HUES6 (cell line): ENCODE measurements around the gene CCDC188.
"Not testable (repeated sequence)": the region's sequence is repeated elsewhere in the genome, so short reads cannot be mapped to it uniquely, and the experiment has no call there.

ENCODE experiments used
- H3K27ac ChIP-seq: 2 replicates; pipeline ENCODE4 v1.7.0; 2013; ENCODE audit warnings: low read depth, mild to moderate bottlenecking, low read length, inconsistent platforms
- H3K27me3 ChIP-seq: 2 replicates; pipeline ENCODE4 v1.6.1; 2013; ENCODE audit warnings: low read length; ENCODE audit not compliant: control insufficient read depth, insufficient read depth
- H3K36me3 ChIP-seq: 2 replicates; pipeline ENCODE4 v1.6.1; 2013; ENCODE audit warnings: low read length; ENCODE audit not compliant: control insufficient read depth, insufficient read depth
- H3K4me1 ChIP-seq: 2 replicates; pipeline ENCODE4 v1.6.1; 2013; ENCODE audit warnings: low read length; ENCODE audit not compliant: control insufficient read depth, insufficient read depth
- H3K4me3 ChIP-seq: 2 replicates; pipeline ENCODE4 v1.5.1; 2013; ENCODE audit warnings: low read depth, low read length
- H3K9ac ChIP-seq: one replicate; pipeline ENCODE4 v1.6.1; 2013; ENCODE audit warnings: mild to moderate bottlenecking, low read length
- H3K9me3 ChIP-seq: 2 replicates; pipeline ENCODE4 v1.6.1; 2013; ENCODE audit warnings: low read depth, low read length; ENCODE audit not compliant: control insufficient read depth, insufficient read depth

CCDC188 gene

GRCh38 chr22:20166703-20167102, 15.8 kb upstream of the CCDC188 start:
- no peak overlapping the region for H3K9ac ChIP-seq
- H3K27ac ChIP-seq = no peak overlapping the region
- no peaks in the 10 kb centered on the region for H3K36me3 ChIP-seq
- H3K27me3 ChIP-seq = no peaks in the 10 kb centered on the region
- no peaks in the 10 kb centered on the region; the same call in 1 of the 2 replicates for H3K9me3 ChIP-seq
- no peak overlapping the region for H3K4me3 ChIP-seq
- no peaks in the 10 kb centered on the region for H3K4me1 ChIP-seq

GRCh38 chr22:20165913-20166312, 15.1 kb upstream of the CCDC188 start:
- Histone ChIP-seq H3K36me3 (no peaks in the 10 kb centered on the region), H3K9me3 (no peaks in the 10 kb centered on the region; the same call in 1 of the 2 replicates), H3K27me3 (no peaks in the 10 kb centered on the region), H3K4me3 (no peak overlapping the region), H3K9ac (no peak overlapping the region), H3K4me1 (no peaks in the 10 kb centered on the region), H3K27ac (no peak overlapping the region)

- Histone ChIP-seq H3K27ac (no peak overlapping the region), H3K9ac (no peak overlapping the region), H3K36me3 (no peaks in the 10 kb centered on the region), H3K27me3 (no peaks in the 10 kb centered on the region), H3K4me1 (no peaks in the 10 kb centered on the region), H3K9me3 (no peaks in the 10 kb centered on the region; the same call in 1 of the 2 replicates), H3K4me3 (no peak overlapping the region)
These were observed 14.6 kb upstream of the CCDC188 start for GRCh38 chr22:20165421-20165820.

GRCh38 chr22:20164863-20165262, 14.0 kb upstream of the CCDC188 start:
- Histone ChIP-seq H3K4me1 (no peaks in the 10 kb centered on the region), H3K36me3 (no peaks in the 10 kb centered on the region), H3K4me3 (no peak overlapping the region), H3K9ac (no peak overlapping the region), H3K27ac (no peak overlapping the region), H3K27me3 (no peaks in the 10 kb centered on the region), H3K9me3 (no peaks in the 10 kb centered on the region; the same call in 1 of the 2 replicates)

GRCh38 chr22:20160041-20160440, 9.2 kb upstream of the CCDC188 start:
- H3K27me3 ChIP-seq = no peaks in the 10 kb centered on the region
- H3K9ac ChIP-seq = no peak overlapping the region
- no peak overlapping the region for H3K4me3 ChIP-seq
- no peaks in the 10 kb centered on the region; the same call in 1 of the 2 replicates for H3K9me3 ChIP-seq
- no peaks in the 10 kb centered on the region for H3K36me3 ChIP-seq
- H3K27ac ChIP-seq = no peak overlapping the region
- peaks cover 7% of the 10 kb centered on the region; the same call in 1 of the 2 replicates for H3K4me1 ChIP-seq

- not testable (repeated sequence) for H3K4me3 ChIP-seq, H3K27me3 ChIP-seq, H3K27ac ChIP-seq, H3K4me1 ChIP-seq, H3K36me3 ChIP-seq, H3K9ac ChIP-seq, H3K9me3 ChIP-seq
These were observed 8.7 kb upstream of the CCDC188 start for GRCh38 chr22:20159531-20159930.

- Histone ChIP-seq H3K4me1 (peaks cover 7% of the 10 kb centered on the region; the same call in 1 of the 2 replicates), H3K27ac (no peak overlapping the region), H3K9me3 (no peaks in the 10 kb centered on the region; the same call in 1 of the 2 replicates), H3K4me3 (no peak overlapping the region), H3K36me3 (no peaks in the 10 kb centered on the region), H3K9ac (no peak overlapping the region), H3K27me3 (no peaks in the 10 kb centered on the region)
These were observed 8.2 kb upstream of the CCDC188 start for GRCh38 chr22:20159076-20159475.

GRCh38 chr22:20158391-20159036, 7.7 kb upstream of the CCDC188 start:
- H3K27ac ChIP-seq = no peak overlapping the region
- no peaks in the 10 kb centered on the region for H3K9me3 ChIP-seq
- no peak overlapping the region for H3K4me3 ChIP-seq
- no peaks in the 10 kb centered on the region for H3K27me3 ChIP-seq
- H3K36me3 ChIP-seq = no peaks in the 10 kb centered on the region
- H3K9ac ChIP-seq = no peak overlapping the region
- peaks cover 7% of the 10 kb centered on the region; the same call in 1 of the 2 replicates for H3K4me1 ChIP-seq

GRCh38 chr22:20157430-20158183, 6.8 kb upstream of the CCDC188 start:
- Histone ChIP-seq H3K9me3 (no peaks in the 10 kb centered on the region), H3K4me3 (no peak overlapping the region), H3K4me1 (peaks cover 7% of the 10 kb centered on the region; the same call in 1 of the 2 replicates), H3K27me3 (no peaks in the 10 kb centered on the region), H3K36me3 (no peaks in the 10 kb centered on the region), H3K27ac (no peak overlapping the region), H3K9ac (no peak overlapping the region)

GRCh38 chr22:20156611-20157429, 6.0 kb upstream of the CCDC188 start:
- H3K27ac ChIP-seq = no peak overlapping the region
- H3K9me3 ChIP-seq = no peaks in the 10 kb centered on the region
- no peaks in the 10 kb centered on the region for H3K36me3 ChIP-seq
- peaks cover 7% of the 10 kb centered on the region; the same call in 1 of the 2 replicates for H3K4me1 ChIP-seq
- no peak overlapping the region for H3K4me3 ChIP-seq
- no peak overlapping the region for H3K9ac ChIP-seq
- H3K27me3 ChIP-seq = no peaks in the 10 kb centered on the region

GRCh38 chr22:20156042-20156389, 5.2 kb upstream of the CCDC188 start:
- no peaks in the 10 kb centered on the region for H3K9me3 ChIP-seq
- no peak overlapping the region for H3K9ac ChIP-seq
- no peak overlapping the region for H3K27ac ChIP-seq
- H3K4me1 ChIP-seq = peaks cover 7% of the 10 kb centered on the region; the same call in 1 of the 2 replicates
- H3K4me3 ChIP-seq = no peak overlapping the region
- H3K27me3 ChIP-seq = no peaks in the 10 kb centered on the region
- H3K36me3 ChIP-seq = no peaks in the 10 kb centered on the region
